ENCODE data around the gene DENND5A.
"Not testable (repeated sequence)": the region's sequence is repeated elsewhere in the genome, so short reads cannot be mapped to it uniquely, and the experiment has no call there.

Gene DENND5A

GRCh38 chr11:9264316-9265210 lies 587 bp downstream of the DENND5A start:
- no peak for DNase-seq (ENCODE audit: low read depth)

DNA sequence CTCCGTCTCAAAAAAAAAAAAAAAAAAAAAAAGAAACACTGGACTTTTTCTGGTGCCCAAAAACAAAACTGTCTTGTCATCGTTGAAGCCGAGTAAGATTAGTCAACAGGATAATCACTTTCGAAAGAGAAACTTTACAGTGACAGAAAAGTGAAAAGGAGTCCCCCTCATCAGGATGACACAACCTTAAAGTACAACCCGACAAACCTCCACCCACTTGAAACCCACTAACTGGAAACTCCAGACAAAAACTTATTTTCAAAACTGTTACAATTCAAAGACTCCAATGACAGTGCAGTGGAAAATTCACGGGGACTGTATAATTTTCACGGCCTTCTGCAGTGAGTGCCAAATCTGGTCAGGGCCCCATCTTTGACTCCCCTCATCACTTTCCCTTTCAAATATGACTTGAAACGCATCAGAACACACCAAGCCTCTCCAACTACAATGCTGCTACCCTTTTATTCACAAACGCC lies 1.3 kb downstream of the DENND5A start:
- no peak for DNase-seq (ENCODE audit: low read depth)

GRCh38 chr11:9260838-9261146 lies 4.4 kb downstream of the DENND5A start:
- DNase-seq (ENCODE audit: low read depth): not testable (repeated sequence)

GRCh38 chr11:9259981-9260837 lies 4.9 kb downstream of the DENND5A start:
- DNase-seq (ENCODE audit: low read depth): no peak

DNA sequence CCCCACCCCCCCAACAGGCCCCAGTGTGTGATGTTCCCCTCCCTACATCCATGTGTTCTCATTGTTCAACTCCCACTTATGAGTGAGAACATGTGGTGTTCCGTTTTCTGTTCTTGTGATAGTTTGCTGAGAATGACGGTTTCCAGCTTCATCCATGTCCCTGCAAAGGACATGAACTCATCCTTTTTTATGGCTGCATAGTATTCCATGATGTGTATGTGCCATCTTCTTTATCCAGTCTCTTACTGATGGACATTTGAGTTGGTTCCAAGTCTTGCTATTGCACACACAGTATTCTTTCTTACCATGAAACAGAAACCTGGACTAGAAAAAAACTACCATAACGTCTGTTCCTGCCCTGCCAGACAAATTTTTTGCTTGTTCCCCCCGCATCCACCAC lies 6.9 kb downstream of the DENND5A start:
- DNase-seq (ENCODE audit: low read depth): not testable (repeated sequence)

DNA sequence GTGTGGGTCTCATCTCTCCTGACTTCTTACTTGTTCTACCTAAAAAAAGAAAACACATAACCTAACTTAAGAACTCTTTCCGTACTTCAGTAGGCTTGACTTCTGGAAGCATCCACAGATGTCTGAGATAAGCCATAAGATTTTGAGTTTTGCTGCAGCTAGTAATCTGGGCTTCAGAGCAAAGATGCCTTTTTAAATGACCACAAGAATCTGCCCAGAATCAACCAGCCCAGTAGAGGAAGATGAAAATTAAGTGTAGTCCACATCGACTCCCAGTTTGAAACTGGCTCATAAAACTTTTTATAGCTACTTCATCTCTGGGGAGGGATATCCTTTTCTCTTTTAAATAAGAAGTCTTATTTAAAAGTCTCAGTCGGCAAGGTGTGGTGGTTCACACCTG lies 10.7 kb downstream of the DENND5A start:
- no peak for DNase-seq (ENCODE audit: low read depth)

DNA sequence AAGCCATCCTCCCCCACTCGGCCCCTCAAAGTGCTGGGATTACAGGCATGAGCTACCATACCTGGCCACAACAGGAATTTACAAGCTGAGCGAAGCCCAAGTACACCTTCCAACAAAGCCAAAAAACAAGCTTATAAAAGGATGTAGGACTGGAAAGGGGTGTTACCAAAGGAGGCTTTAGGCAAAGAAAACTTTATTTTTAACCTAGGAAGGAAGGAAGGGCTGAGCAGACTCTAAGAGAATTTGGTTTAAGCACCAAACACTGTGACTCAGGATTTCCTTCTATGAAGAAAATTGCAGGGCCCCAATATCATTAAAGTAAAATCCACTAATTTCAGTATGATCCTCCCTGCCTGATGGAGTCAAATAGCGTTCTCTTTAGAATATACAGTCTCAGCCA lies 12.1 kb downstream of the DENND5A start:
- no peak for DNase-seq (ENCODE audit: low read depth)

DNA sequence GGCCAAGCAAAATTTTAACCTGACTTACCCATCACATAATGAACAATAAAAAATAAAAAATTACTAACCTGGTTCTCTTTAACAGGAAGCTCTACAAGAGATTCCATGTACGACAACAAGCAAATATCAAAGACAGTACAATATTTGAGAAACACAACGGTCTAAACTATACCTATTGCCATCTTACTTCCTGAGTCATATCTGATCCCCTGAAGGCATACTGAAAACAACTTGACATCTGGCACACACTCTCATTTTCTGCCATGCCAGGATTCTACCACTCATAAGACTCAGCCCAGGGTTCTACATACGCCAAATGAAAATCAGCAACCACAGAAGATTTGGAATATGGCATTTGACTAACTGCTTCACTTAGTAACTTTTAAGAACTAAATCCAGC lies 13.8 kb downstream of the DENND5A start:
- DNase-seq (ENCODE audit: low read depth): no peak

DNA sequence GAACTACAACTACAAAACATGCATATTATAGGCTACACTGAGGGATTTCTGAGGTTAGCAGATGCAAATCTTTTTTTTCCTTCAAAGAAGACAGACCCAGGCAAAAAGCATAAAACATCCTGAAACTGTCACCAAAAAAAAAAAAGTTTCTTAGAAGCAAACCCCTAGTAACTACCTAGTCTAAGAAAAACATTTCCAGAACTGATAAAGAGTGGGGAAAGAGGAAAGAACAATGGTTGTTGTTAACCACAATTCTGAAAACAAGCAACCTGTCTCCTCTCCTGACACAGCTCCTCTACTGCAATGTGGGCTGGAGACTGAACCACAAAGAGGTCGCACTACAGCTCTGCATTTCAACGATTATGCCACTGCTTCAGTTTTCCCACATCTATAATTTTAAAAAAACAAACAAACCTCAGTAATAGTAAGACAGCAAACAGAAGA lies 15.0 kb downstream of the DENND5A start:
- DNase-seq (ENCODE audit: low read depth): no peak

GRCh38 chr11:9249252-9249651 lies 15.9 kb downstream of the DENND5A start:
- DNase-seq (ENCODE audit: low read depth): no peak

- no peak for DNase-seq (ENCODE audit: low read depth)
These were observed 17.3 kb downstream of the DENND5A start for GRCh38 chr11:9247863-9248262.

DNA sequence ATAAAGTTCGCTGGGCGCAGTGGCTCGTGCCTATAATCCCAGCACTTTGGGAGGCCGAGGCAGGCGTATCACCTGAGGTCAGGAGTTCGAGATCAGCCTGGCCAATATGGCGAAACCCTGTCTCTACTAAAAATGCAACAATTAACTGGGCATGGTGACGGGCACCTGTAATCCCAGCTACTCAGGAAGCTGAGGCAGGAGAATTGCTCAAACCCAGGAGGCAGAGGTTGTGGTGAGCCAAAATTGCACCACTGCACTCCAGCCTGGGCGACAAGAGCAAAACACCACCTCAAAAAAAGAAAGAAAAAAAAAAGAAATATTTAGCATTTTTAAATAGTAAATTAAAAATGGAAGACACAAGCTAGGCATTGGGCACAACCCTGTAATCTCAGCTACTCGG lies 28.9 kb downstream of the DENND5A start:
- not testable (repeated sequence) for DNase-seq (ENCODE audit: low read depth)

DNA sequence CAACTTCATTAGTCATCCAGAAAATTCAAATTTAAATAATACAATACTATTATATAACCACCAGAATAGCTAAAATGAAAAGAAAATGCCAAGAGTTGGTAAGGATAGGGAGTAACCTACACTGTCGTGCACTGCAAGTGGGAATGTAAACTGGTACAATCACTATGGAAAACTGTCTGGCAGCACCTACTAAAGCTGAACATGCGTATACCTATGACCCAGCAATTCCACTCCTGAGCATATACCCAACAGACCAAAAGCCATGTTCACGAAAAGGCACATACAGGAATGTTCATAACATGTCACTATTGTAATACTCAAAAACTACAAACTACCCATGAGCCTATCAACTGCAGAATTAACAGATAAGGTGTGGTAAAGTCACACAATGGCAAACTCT lies 32.7 kb downstream of the DENND5A start:
- DNase-seq (ENCODE audit: low read depth): no peak

DNA sequence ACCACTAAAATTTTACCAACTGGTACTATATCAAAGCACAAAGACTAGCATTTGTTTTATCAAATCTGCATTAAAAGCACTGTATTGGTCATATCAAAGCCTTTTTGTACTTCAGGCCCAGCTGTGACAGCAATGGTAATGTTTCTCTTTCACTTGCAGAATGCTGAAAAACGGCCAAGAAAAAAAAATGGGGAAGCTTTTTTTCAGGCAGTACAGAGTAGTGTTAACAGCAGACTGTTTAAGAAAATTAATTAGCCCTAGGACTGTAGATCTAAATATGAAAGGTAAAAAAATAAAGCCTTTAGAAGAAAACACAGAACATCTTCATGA lies 33.3 kb downstream of the DENND5A start:
- no peak for DNase-seq (ENCODE audit: low read depth)

GRCh38 chr11:9230296-9230695 lies 34.9 kb downstream of the DENND5A start:
- no peak for DNase-seq (ENCODE audit: low read depth)

DNA sequence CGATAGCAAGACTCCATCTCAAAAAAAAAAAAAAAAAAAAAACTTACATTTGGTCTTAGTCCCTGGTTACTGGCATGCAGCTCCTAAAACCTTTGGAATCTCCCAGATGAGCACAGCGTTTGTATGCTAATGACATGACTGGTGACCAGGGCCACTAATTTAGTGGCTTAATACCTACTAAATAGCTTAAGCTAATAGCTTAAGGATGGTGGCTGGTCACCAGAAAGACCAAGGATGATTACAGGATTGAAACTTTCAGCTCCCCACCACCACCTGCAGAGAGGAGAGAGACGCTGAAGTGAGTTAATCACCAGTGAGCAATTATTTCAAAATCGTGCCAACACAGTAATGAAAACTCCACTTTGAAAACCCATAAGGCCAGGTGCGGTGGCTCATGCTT lies 37.1 kb downstream of the DENND5A start:
- DNase-seq (ENCODE audit: low read depth): no peak

GRCh38 chr11:9225748-9226298 lies 39.3 kb downstream of the DENND5A start:
- no peak for DNase-seq (ENCODE audit: low read depth)

- DNase-seq (ENCODE audit: low read depth): no peak
These were observed 42.5 kb downstream of the DENND5A start for GRCh38 chr11:9222654-9223053.

GRCh38 chr11:9220853-9221252 lies 44.3 kb downstream of the DENND5A start:
- DNase-seq (ENCODE audit: low read depth): not testable (repeated sequence)

GRCh38 chr11:9219572-9219971 lies 45.6 kb downstream of the DENND5A start:
- DNase-seq (ENCODE audit: low read depth): no peak

DNA sequence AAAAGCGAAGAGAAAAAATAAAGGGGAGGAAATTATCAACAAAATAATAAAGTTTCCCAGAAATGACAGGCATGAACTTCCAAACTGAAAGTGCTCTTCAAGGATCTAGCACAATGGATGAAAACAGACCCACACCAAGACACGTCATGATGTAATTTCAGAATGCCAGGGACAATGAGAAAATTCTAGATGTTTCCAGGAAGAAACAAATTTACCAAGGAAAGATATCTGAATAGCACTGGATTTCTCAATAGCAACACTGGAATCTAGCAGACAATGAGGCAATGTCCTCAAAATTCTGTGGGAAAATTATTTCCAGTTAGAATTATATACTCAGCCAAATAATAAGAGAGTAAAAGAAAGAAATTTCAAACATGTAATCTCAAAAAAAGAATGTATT lies 46.0 kb downstream of the DENND5A start:
- DNase-seq (ENCODE audit: low read depth): no peak

- no peak for DNase-seq (ENCODE audit: low read depth)
These were observed 50.4 kb downstream of the DENND5A start for GRCh38 chr11:9214765-9215164.

DNA sequence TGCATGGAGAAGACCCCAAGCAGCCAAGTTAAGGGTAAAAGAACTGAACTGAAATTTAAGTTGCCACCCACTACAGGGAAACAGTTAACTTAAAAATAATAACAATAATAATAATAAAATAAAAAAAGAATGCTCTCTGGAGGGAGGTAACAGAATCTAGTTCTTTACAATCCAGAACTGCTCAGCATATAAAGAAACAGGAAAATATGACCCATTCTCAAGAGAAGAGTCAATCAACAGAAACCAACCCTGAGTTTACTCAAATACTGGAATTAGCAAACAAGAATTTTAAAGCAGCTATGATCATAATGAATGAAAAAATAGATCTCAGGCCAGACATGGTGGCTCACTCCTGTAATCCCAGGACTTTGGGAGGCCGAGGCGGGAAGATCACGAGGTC lies 53.8 kb downstream of the DENND5A start:
- DNase-seq (ENCODE audit: low read depth): no peak
